K562 (cell line): ENCODE data around the gene EEA1. TPM values are rescaled to one million over a fixed set of nuclear protein-coding genes. Genes with fewer than 3 reads are reported as not detected.

ENCODE experiments used
- ATAC-seq: fragments of 200-7000 bp; cut with Tn5 transposase; 3 replicates; pipeline ENCODE4 v1.9.1; 2020; ENCODE audit warnings: moderate library complexity
- BruUV-seq: library from RNA; stranded (reverse); fragments of 400-500 nt; replicated peaks from 2 replicates; lab custom pipeline; 2021; lab: Mats Ljungman, UMichigan
- CTCF ChIA-PET: fragments of 300-600 bp; formaldehyde crosslinking; extraction: SDS; loops from one replicate; lab custom pipeline; 2021; ENCODE audit warnings: low intra/inter-chr PET ratio; lab: Yijun Ruan, JAX
- POLR2A ChIA-PET: fragments of 300-600, 350-650 bp; sonication (Branson Sonifier 250); formaldehyde crosslinking; extraction: SDS; loops from one replicate; lab custom pipeline; 2021; ENCODE audit warnings: antibody characterized with exemption, inconsistent platforms; lab: Yijun Ruan, JAX
- DNase-seq, 4 experiments: peaks; one replicate each; pipeline versions ENCODE4 v3.0.0 to v3.0.0-alpha.2; 2011 to 2018; ENCODE audit warnings: low spot score in 3 of 4, mixed read lengths in 3 of 4; ENCODE audit errors: extremely low read depth in 1 of 4
- FAIRE-seq: peaks from 2 replicates; lab custom pipeline; 2011; peaks lifted over from hg19 to GRCh38; lab: Jason Lieb, UNC
- H2AFZ ChIP-seq: 2 replicates; pipeline ENCODE4 v1.6.0; 2011; ENCODE audit warnings: low read depth, low read length, control low read depth, inconsistent platforms
- H3K27ac ChIP-seq: fragments of 200-600 bp; 3 replicates; pipeline ENCODE4 v1.8.0; 2011; ENCODE audit warnings: low read depth, mild to moderate bottlenecking, control low read depth, inconsistent platforms, low read length, moderate library complexity, mixed read lengths; ENCODE audit errors: extremely low read depth
- H3K27me3 ChIP-seq, 2 experiments: fragments of 300-600 bp in 1 of 2; 2 replicates in 1 of 2; 3 replicates in 1 of 2; pipeline versions ENCODE4 v1.6.0 to v1.8.0; 2011; ENCODE audit warnings: inconsistent platforms in 2 of 2, low read length in 2 of 2, mild to moderate bottlenecking in 1 of 2, mixed read lengths in 1 of 2, moderate library complexity in 1 of 2; ENCODE audit not compliant: control insufficient read depth in 2 of 2, insufficient read depth in 2 of 2
- H3K36me3 ChIP-seq: fragments of 300-600 bp; 3 replicates; pipeline ENCODE4 v1.8.0; 2011; ENCODE audit warnings: mild to moderate bottlenecking, low read length, inconsistent platforms; ENCODE audit not compliant: control insufficient read depth, insufficient read depth
- H3K4me1 ChIP-seq, 2 experiments: fragments of 200-600 bp in 1 of 2; replicated peaks in 1 of 2; 2 replicates in 1 of 2; 3 replicates in 1 of 2; pipeline versions ENCODE4 v1.5.1 to v1.8.0; 2011; ENCODE audit warnings: inconsistent platforms in 2 of 2, low read length in 2 of 2, mild to moderate bottlenecking in 1 of 2, mixed read lengths in 1 of 2, moderate library complexity in 1 of 2; ENCODE audit not compliant: control insufficient read depth in 2 of 2, insufficient read depth in 2 of 2
- H3K4me2 ChIP-seq: 2 replicates; pipeline ENCODE4 v1.6.1; 2011; ENCODE audit warnings: low read length, control low read depth, inconsistent platforms, mixed read lengths; ENCODE audit not compliant: insufficient read depth
- H3K4me3 ChIP-seq: fragments of 200-600 bp; sonication (generic), shearing (Covaris generic); 2 replicates; pipeline ENCODE4 v1.5.1; 2016; ENCODE audit warnings: control low read depth, inconsistent platforms
- H3K79me2 ChIP-seq: fragments of 200-600 bp; 3 replicates; pipeline ENCODE4 v1.8.0; 2011; ENCODE audit warnings: low read length, inconsistent platforms; ENCODE audit not compliant: control insufficient read depth, insufficient read depth
- H3K9ac ChIP-seq, 2 experiments: 2 replicates each; pipeline versions ENCODE4 v1.6.0 to v1.6.1; 2011; ENCODE audit warnings: low read depth in 2 of 2, low read length in 2 of 2, control low read depth in 1 of 2, inconsistent platforms in 1 of 2, mild to moderate bottlenecking in 1 of 2, mixed read lengths in 1 of 2; ENCODE audit not compliant: insufficient read depth in 1 of 2
- H3K9me1 ChIP-seq: one replicate; pipeline ENCODE4 v1.6.0; 2011; ENCODE audit warnings: inconsistent platforms, mild to moderate bottlenecking, low read length, moderate library complexity; ENCODE audit not compliant: control insufficient read depth, insufficient read depth
- H3K9me3 ChIP-seq: replicated peaks from 2 replicates; pipeline ENCODE4 v1.5.1; 2011; ENCODE audit warnings: low read depth, low read length, inconsistent platforms; ENCODE audit not compliant: control insufficient read depth, insufficient read depth
- H4K20me1 ChIP-seq: replicated peaks from 2 replicates; pipeline ENCODE4 v1.6.1; 2011; ENCODE audit warnings: low read length, inconsistent platforms, mixed read lengths; ENCODE audit not compliant: control insufficient read depth, insufficient read depth
- AFF1 ChIP-seq, 2 experiments: fragments of 450-650 bp; IDR thresholded peaks; 2 replicates each; pipeline ENCODE4 v1.6.1; 2018; ENCODE audit warnings: mild to moderate bottlenecking in 2 of 2, low read depth in 1 of 2; ENCODE audit not compliant: partially characterized antibody in 2 of 2
- SPI1 ChIP-seq: IDR thresholded peaks from 2 replicates; pipeline ENCODE4 v1.6.1; 2011; ENCODE audit warnings: low read depth, low read length, control low read depth, borderline replicate concordance
- ZNF121 ChIP-seq: sonication (generic); formaldehyde crosslinking; conservative IDR thresholded peaks from 2 replicates; pipeline ENCODE4 v1.8.0; 2022; ENCODE audit warnings: missing genetic modification reagents
- in situ Hi-C: fragments of 300-500 bp; cut with MboI; formaldehyde crosslinking; loops from 4 replicates; pipeline ENCODE4 v1.15.0; 2018; ENCODE audit warnings: inconsistent platforms, mixed read lengths
- intact Hi-C: fragments of 100-400 bp; cut with micrococcal nuclease; formaldehyde crosslinking; loops from 2 replicates; pipeline ENCODE4 v1.14.2; 2022
- polyA plus RNA-seq, 8 experiments: library from polyadenylated mRNA; depleted of rRNA in 4 of 8; stranded (reverse) in 5 of 8; unstranded in 3 of 8; fragments of >200 nt; fragmentation: Nextera tagmentation in 2 of 8; fragmentation: Illumina TruSeq in 1 of 8; extraction: Ambion mirVana in 2 of 8; extraction: Trizol in 1 of 8; gene quantifications; 2 replicates each; pipeline versions ENCODE4 v1.2.1 to v1.2.3, GENCODE V29; 2011 to 2014; ENCODE audit warnings: inconsistent platforms in 1 of 8, missing spikeins in 1 of 8
- total RNA-seq, 7 experiments: library from RNA; depleted of rRNA in 6 of 7; stranded (reverse); fragments of >200 nt in 6 of 7; fragmentation: Illumina TruSeq in 2 of 7; extraction: Trizol in 2 of 7; gene quantifications; 2 replicates each; pipeline versions ENCODE4 v1.2.1 to v1.2.3, GENCODE V29; 2011 to 2021; ENCODE audit warnings: low replicate concordance in 1 of 7

EEA1 gene
- total and polyA plus RNA-seq, 9 of the 15 experiments (the other 6 are each of a cell fraction or from before 2014, with no cell fraction given) = 3.5 to 17.1 (median 7.5) TPM

- H3K9me3 ChIP-seq = no peaks in the 10 kb centered on the region
- no peaks in the 10 kb centered on the region for H3K79me2 ChIP-seq
- H3K9me1 ChIP-seq = no peaks in the 10 kb centered on the region
- no peak overlapping the region for H3K4me2 ChIP-seq
- no peaks in the 10 kb centered on the region for H4K20me1 ChIP-seq
- FAIRE-seq (no peak), ATAC-seq (no peak), DNase-seq (no peak)
- POLR2A ChIA-PET = interaction anchor here (0.7 kb wide), 1 partner anchor 20 kb away, joined by 3 read pairs; no protein-coding TSS in a partner anchor
- intact Hi-C loops (no loop called here), in situ Hi-C loops (no loop called here)
- H2AFZ ChIP-seq = no peak overlapping the region
- no peaks in the 10 kb centered on the region for H3K4me1 ChIP-seq
- H3K9ac ChIP-seq = no peak overlapping the region
- H3K27ac ChIP-seq = no peak overlapping the region
- no peak overlapping the region for H3K4me3 ChIP-seq
- no TSS peak for BruUV-seq
- H3K36me3 ChIP-seq = no peaks in the 10 kb centered on the region
- H3K27me3 ChIP-seq = no peaks in the 10 kb centered on the region
- CTCF ChIA-PET = no interaction called here
- TF ChIP-seq SPI1 (no peak), ZNF121 (0 out of 2 replicates have a peak, but pooled peaks have one; percentile 28), AFF1 (IDR thresholded peaks at IDR 0.05; ENCODE audit: low read depth in 1 of 2, partially characterized antibody in 2 of 2) (peak in 1 of 2 experiments; percentile 77)
Measured at GRCh38 chr12:92947589-92948215, 18.6 kb upstream of the EEA1 start.
